H1 (cell line): Measurements from ENCODE around the gene VPS35.

Experiments used
- CEBPB ChIP-seq: IDR thresholded peaks from 2 replicates; pipeline ENCODE4 v1.6.1; 2012; ENCODE audit warnings: low read depth, low read length
- EGR1 ChIP-seq: IDR thresholded peaks from 2 replicates; pipeline ENCODE4 v1.6.1; 2011; ENCODE audit warnings: low read depth, low read length, borderline replicate concordance
- EP300 ChIP-seq, 2 experiments: IDR thresholded peaks; 1 replicate in 1 of 2; 2 replicates in 1 of 2; pipeline ENCODE4 v1.6.1; 2011 to 2012; ENCODE audit warnings: low read depth in 2 of 2, low read length in 2 of 2, mild to moderate bottlenecking in 2 of 2, borderline replicate concordance in 1 of 2, inconsistent platforms in 1 of 2, moderate library complexity in 1 of 2
- POLR2A ChIP-seq, 2 experiments: IDR thresholded peaks; 1 replicate in 1 of 2; 2 replicates in 1 of 2; pipeline ENCODE4 v1.6.1; 2011; ENCODE audit warnings: low read depth in 2 of 2, low read length in 2 of 2, mild to moderate bottlenecking in 2 of 2; ENCODE audit errors: control extremely low read depth in 1 of 2
- TAF1 ChIP-seq: IDR thresholded peaks from 2 replicates; pipeline ENCODE4 v1.6.1; 2011; ENCODE audit warnings: mild to moderate bottlenecking, low read depth, low read length
- TEAD4 ChIP-seq: IDR thresholded peaks from 2 replicates; pipeline ENCODE4 v1.6.1; 2012; ENCODE audit warnings: low read depth, low read length, inconsistent platforms, mixed read lengths

DNA sequence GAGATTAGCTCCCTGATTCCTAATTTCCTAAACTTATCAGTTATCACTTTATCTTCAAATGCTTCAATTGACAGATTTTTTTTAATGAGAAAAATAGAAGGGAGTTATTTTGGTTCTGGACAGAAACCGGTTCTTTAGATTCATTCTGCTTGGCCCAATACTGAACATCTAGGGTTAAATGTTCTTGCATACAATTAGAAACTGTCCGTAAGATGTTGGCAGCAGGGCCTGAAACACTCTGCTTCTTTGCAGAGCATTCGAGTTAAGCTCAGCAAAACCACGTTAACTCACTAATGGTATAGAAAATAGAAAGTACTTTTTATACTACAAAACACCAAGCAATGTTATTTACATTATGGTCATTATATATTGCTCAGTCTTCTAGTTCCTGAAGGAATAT lies 75.0 kb downstream of the VPS35 start:
- TF ChIP-seq POLR2A (IDR thresholded peaks at IDR 0.05; ENCODE audit: control extremely low read depth in 1 of 2, low read depth in 2 of 2, low read length in 2 of 2) (no peak), EGR1 (no peak), EP300 (IDR thresholded peaks at IDR 0.05; ENCODE audit: borderline replicate concordance in 1 of 2, low read depth in 2 of 2, low read length in 2 of 2) (no peak), TAF1 (no peak), CEBPB (no peak), TEAD4 (no peak)
